ENCODE measurements around the gene TAS2R60. TPM values are rescaled to one million over a fixed set of nuclear protein-coding genes. Genes with fewer than 3 reads are reported as not detected.

The TAS2R60 gene
- total and polyA plus RNA-seq, 2 donors (not counting 3 experiments of a cell fraction or from before 2014, with no cell fraction given), result not detected

DNA sequence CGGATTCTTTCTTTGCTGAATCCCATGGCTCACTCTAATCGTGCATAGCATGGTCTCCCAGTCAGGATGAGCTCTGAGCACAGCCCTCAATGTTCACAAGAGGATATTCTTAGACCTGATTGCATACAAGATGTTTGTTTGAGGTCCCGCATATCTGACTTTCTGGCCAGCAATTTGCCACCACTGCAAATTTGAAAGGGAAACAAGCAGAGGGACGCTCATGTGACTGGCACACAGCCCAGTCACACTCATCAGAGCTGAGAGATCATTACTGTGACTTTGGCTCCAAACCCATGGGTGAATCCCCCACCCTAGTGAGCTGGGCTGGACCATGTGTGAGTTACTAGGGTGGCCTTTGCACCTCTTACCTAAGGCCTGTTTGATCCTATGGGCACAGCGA, 44.3 kb downstream of the TAS2R60 start:
- no TSS peak for BruUV-seq (replicated peaks)
- TF ChIP-seq MYC (IDR thresholded peaks at IDR 0.05; ENCODE audit: low read depth, low read length), result no peak
- no peak for TF ChIP-seq EZH2 (IDR thresholded peaks at IDR 0.05; ENCODE audit: borderline replicate concordance, low read depth, low read length, severe bottlenecking)
- no peak for TF ChIP-seq GATA2 (IDR thresholded peaks at IDR 0.05; ENCODE audit: insufficient read depth, insufficient read length, low read depth, low read length)
- TF ChIP-seq, protein P1, sequence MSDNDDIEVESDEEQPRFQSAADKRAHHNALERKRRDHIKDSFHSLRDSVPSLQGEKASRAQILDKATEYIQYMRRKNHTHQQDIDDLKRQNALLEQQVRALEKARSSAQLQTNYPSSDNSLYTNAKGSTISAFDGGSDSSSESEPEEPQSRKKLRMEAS (IDR thresholded peaks at IDR 0.05; ENCODE audit: insufficient read depth, insufficient read length), result no peak
- TF ChIP-seq POLR2AphosphoS5 (IDR thresholded peaks at IDR 0.05; ENCODE audit: insufficient read depth, low read depth, low read length), result no peak
- TF ChIP-seq FOS (IDR thresholded peaks at IDR 0.05; ENCODE audit: borderline replicate concordance, insufficient read depth, low read length), result no peak
- TF ChIP-seq JUN (IDR thresholded peaks at IDR 0.05; ENCODE audit: borderline replicate concordance, insufficient read depth, insufficient read length, low read depth), result no peak
- TF ChIP-seq POLR2A (IDR thresholded peaks at IDR 0.05; ENCODE audit: low read depth, low read length), result no peak
- TF ChIP-seq, protein P2, sequence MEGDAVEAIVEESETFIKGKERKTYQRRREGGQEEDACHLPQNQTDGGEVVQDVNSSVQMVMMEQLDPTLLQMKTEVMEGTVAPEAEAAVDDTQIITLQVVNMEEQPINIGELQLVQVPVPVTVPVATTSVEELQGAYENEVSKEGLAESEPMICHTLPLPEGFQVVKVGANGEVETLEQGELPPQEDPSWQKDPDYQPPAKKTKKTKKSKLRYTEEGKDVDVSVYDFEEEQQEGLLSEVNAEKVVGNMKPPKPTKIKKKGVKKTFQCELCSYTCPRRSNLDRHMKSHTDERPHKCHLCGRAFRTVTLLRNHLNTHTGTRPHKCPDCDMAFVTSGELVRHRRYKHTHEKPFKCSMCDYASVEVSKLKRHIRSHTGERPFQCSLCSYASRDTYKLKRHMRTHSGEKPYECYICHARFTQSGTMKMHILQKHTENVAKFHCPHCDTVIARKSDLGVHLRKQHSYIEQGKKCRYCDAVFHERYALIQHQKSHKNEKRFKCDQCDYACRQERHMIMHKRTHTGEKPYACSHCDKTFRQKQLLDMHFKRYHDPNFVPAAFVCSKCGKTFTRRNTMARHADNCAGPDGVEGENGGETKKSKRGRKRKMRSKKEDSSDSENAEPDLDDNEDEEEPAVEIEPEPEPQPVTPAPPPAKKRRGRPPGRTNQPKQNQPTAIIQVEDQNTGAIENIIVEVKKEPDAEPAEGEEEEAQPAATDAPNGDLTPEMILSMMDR (IDR thresholded peaks at IDR 0.05; ENCODE audit: extremely low read depth in 1 of 2, insufficient read depth in 1 of 2, low read depth in 1 of 2, low read length in 2 of 2), result no peak
- Histone ChIP-seq H3K9me1 (replicated peaks; ENCODE audit: control insufficient read depth, extremely low read depth, insufficient read depth, low read length) (no peaks in the 10 kb centered on the region), H3K27ac (ENCODE audit: insufficient read depth, low read depth, low read length) (no peak overlapping the region), H3K9ac (replicated peaks; ENCODE audit: extremely low read depth, insufficient read depth, low read length) (no peak overlapping the region), H2AFZ (ENCODE audit: low read depth, low read length) (peak overlapping the region; percentile 70), H3K27me3 (ENCODE audit: control insufficient read depth in 2 of 2, insufficient read depth in 2 of 2, low read length in 2 of 2) (no peaks in the 10 kb centered on the region), H3K79me2 (ENCODE audit: control insufficient read depth, insufficient read depth, low read length) (no peaks in the 10 kb centered on the region), H3K36me3 (ENCODE audit: control insufficient read depth in 2 of 2, extremely low read depth in 1 of 2, insufficient read depth in 2 of 2, low read length in 2 of 2) (no peaks in the 10 kb centered on the region), H3K9me3 (replicated peaks; ENCODE audit: control insufficient read depth, insufficient read depth, low read length) (no peaks in the 10 kb centered on the region), H3K4me2 (ENCODE audit: insufficient read depth, low read length) (no peak overlapping the region), H4K20me1 (replicated peaks; ENCODE audit: control insufficient read depth, extremely low read depth, insufficient read depth, low read length) (no peaks in the 10 kb centered on the region), H3K4me3 (replicated peaks in 1 of 3; ENCODE audit: insufficient read depth in 1 of 3, low read depth in 1 of 3, low read length in 3 of 3) (no peak overlapping the region), H3K4me1 (ENCODE audit: control insufficient read depth, extremely low read depth, insufficient read depth, low read length) (peaks cover 24% of the 10 kb centered on the region)
- POLR2A ChIA-PET, result no interaction called here
- DNase-seq (ENCODE audit: low read depth, low spot score) (peak; percentile 33), FAIRE-seq (no peak)
- CTCF ChIA-PET, result interaction anchor here (1.2 kb wide), 2 partner anchors 13 to 24 kb away, joined by 3 to 4 read pairs; no protein-coding TSS in a partner anchor
- dilution Hi-C loops (cut with MboI; ENCODE audit: extremely low pct_ligation_motif_present, low sequenced_read_pairs) (no loop called here), intact Hi-C loops (cut with micrococcal nuclease) (no loop called here)
